GM10266 (cell line): Measurements from ENCODE around the gene CLEC4G.

Source experiments
- DNase-seq: peaks from one replicate; pipeline ENCODE4 v3.0.0; 2012; ENCODE audit errors: extremely low spot score
- CTCF ChIP-seq: IDR thresholded peaks from 2 replicates; pipeline ENCODE4 v1.5.1; 2012; ENCODE audit warnings: mild to moderate bottlenecking, low read depth; ENCODE audit not compliant: control insufficient read depth, insufficient read depth; ENCODE audit errors: missing control alignments

Gene CLEC4G

GRCh38 chr19:7731615-7732014 lies 295 bp downstream of the CLEC4G start:
- no peak for TF ChIP-seq CTCF
- DNase-seq, result no peak

GRCh38 chr19:7731218-7731595 lies 703 bp downstream of the CLEC4G start:
- no peak for TF ChIP-seq CTCF
- DNase-seq, result no peak

- TF ChIP-seq CTCF, result no peak
- DNase-seq, result no peak
These were observed 1.4 kb downstream of the CLEC4G start for GRCh38 chr19:7730286-7731217.

- no peak for DNase-seq
- TF ChIP-seq CTCF, result no peak
These were observed 2.1 kb downstream of the CLEC4G start for GRCh38 chr19:7729831-7730285.

GRCh38 chr19:7729211-7729610 lies 2.7 kb downstream of the CLEC4G start:
- peak; percentile 50 for DNase-seq

GRCh38 chr19:7725791-7726190 lies 6.1 kb downstream of the CLEC4G start:
- DNase-seq, result peak; percentile 59
- no peak for TF ChIP-seq CTCF

More at GRCh38 chr19:7729211-7729610, 2.7 kb downstream of the CLEC4G start:
- peak; percentile 23 for TF ChIP-seq CTCF

GRCh38 chr19:7722231-7722651 lies 9.7 kb downstream of the CLEC4G start:
- DNase-seq, result no peak

More at GRCh38 chr19:7722231-7722651, 9.7 kb downstream of the CLEC4G start:
- no peak for TF ChIP-seq CTCF
